GM18873 (cell line): ENCODE results near the gene PLSCR1.
"Not testable (repeated sequence)": the region's sequence is repeated elsewhere in the genome, so short reads cannot be mapped to it uniquely, and the experiment has no call there.

Experiments used
- ATAC-seq: cut with Tn5 transposase; IDR thresholded peaks from one replicate; pipeline ENCODE4 v1.9.1; 2021; ENCODE audit warnings: mild to moderate bottlenecking, moderate library complexity, moderate number of reproducible peaks; ENCODE audit not compliant: unreplicated experiment, low FRiP score

The PLSCR1 gene

GRCh38 chr3:146519810-146520209, 24.6 kb downstream of the PLSCR1 start:
- ATAC-seq: no peak

- ATAC-seq: no peak
Measured at GRCh38 chr3:146517684-146518435, 26.5 kb downstream of the PLSCR1 start.

DNA sequence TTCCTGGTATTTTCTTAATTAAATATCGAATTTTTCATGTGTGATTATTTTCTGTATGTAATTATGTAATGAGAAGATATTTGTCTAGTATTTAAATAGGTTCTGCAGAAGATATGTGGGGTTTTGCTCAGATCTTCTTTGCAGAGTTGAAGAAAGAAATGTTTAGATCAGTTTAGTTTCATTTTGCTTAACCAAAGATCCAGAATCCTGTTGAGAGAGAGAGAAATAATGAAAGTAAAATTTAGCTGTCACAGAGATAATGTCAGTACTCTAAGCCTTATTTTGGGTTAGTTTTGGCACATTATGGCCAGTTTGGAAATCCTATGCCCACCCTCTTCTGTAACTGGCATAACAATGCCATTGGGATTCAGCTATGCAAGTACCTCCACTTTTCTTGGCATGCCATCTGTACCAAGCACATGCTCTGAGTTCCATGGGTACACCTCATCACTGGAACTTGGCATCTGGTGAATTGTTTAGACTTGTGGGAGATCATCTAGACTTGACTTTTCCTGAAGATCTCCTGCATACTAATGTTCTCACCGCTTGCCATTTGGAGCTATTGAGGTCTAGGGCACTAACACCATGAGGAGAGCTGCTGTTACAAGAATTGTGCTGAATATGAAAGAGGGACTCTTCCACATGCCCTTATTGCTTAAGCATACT, 30.9 kb downstream of the PLSCR1 start:
- no peak for ATAC-seq

DNA sequence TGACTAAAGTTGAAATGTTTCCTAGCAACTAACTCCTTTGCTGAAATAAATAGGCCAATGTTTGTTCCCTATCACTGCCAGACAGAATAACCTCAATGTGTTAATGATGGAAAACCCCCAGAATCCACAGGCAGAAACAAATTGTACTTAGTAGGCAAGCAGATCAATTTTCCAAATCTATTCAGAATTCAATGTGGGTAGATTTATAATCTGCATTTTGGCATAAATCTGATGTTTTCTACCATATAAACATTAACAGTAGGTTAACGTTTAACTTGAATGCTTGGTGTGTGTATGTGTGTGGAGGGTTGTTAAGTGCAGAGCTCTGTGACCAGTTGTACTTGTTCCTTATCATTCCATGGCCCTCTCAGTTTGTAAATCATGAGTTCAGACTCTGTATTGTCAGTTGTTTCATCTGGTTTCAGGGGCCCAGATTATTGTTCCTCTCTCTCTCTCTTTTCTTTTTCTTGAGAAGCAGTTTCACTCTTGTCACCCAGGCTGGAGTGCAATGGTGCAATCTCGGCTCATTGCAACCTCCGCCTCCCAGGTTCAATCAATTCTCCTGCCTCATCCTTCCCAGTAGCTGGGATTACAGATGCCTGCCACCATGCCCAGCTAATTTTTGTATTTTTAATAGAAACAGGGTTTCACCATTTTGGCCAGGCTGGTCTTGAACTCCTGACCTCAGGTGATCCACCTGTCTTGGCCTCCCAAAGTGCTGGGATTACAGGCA, 32.8 kb downstream of the PLSCR1 start:
- no peak for ATAC-seq

DNA sequence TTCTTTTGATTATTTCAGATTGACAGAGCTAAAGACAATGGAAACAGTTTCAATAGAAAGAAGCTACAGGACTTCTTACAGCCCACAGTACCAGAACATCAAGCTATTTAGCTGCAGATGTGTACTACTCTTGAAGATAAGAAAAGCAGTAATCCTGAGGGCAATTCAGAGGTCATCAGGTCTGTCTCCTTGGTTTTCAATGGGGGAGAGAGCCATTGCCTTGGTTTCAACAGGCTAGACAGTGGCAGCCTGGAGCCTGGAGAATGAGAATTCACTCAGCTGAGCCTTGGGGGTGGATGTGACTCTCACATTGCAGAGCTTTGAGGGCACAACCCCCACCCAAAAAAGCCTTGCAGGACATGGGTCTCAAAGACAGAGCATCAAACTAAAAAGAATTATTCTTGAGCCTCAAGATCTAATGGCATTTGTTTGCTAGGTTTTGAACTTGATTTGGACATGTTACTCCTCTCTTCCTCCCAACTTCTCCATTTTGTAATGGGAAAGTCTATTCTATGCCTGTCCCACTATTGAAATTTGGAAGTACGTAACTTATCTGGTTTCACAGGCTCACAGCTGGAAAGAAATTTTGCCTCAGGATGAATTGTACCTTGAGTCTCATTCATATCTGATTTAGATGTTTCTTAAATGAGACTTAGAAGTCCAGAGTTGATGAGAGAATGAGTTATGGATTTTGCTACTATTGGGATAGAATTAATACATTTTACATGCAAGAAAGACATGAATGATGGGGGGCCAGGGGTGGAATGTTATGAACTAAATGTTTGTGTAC, 36.9 kb downstream of the PLSCR1 start:
- no peak for ATAC-seq

GRCh38 chr3:146505516-146505915, 38.9 kb downstream of the PLSCR1 start:
- ATAC-seq: no peak

GRCh38 chr3:146504498-146505197, 39.8 kb downstream of the PLSCR1 start:
- no peak for ATAC-seq

DNA sequence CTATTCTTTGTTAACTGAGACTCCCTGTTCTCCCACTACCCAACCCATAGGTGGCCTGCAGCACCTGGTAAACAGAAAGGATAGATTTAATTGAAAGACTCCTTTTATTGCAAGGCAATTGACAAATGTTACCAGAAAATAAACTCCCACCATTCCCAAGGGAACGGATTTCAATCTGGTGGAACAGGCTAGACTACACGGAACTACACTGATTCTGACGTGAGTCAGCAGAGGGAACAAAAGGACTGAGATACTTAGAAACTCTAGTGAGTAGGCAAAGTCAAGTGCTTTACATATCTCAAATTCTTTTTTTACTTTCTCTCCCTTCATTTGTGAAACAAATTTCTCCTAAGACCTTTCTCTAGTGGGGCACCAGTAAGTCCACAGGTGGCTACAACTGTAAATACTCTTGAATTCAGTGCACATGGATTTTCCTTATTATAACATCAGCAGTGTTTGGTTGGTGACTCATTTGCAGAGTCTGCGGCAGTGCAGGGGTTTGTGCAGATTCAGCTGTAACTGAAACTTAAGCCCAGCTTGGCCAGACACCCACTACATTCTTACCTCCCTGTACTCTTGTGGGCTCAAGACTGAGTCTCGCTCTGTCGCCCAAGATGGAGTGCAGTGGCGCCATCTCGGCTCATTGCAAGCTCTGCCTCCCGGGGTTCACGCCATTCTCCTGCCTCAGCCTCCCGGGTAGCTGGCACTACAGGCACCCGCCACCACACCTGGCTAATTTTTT, 40.8 kb downstream of the PLSCR1 start:
- peak; percentile 97 for ATAC-seq

DNA sequence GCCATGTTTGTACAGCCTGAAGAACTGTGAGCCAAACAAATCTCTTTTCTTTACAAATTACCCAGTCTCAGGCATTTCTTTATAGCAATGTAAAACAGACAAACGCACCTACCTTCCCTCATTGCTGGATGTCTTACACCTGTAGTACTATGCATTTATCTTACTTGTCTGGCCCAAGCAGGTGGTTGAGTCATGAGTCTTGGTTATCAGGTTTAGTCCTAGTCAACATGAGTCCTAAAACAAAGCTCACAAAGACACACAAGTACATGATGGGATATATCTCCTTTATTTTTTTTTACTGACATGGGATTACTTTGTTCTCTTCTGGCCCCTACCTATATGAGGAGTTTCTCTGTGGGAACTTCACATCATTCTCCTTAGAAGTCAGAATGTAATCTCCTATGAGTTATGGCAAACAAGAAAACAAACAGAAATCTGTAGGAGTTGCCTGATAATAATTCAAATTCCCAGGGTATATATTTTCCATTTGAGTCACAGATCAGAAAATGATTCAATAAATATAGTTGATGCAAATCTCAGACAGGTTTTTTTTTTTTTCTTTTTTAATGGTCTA, 41.4 kb downstream of the PLSCR1 start:
- ATAC-seq: no peak

GRCh38 chr3:146501752-146502151, 42.7 kb downstream of the PLSCR1 start:
- ATAC-seq: no peak

GRCh38 chr3:146499701-146500100, 44.7 kb downstream of the PLSCR1 start:
- ATAC-seq: no peak

GRCh38 chr3:146498002-146498736, 46.2 kb downstream of the PLSCR1 start:
- ATAC-seq: no peak

- not testable (repeated sequence) for ATAC-seq
Measured at GRCh38 chr3:146497145-146497843, 47.1 kb downstream of the PLSCR1 start.

- ATAC-seq: no peak
Measured at GRCh38 chr3:146496726-146497125, 47.7 kb downstream of the PLSCR1 start.

DNA sequence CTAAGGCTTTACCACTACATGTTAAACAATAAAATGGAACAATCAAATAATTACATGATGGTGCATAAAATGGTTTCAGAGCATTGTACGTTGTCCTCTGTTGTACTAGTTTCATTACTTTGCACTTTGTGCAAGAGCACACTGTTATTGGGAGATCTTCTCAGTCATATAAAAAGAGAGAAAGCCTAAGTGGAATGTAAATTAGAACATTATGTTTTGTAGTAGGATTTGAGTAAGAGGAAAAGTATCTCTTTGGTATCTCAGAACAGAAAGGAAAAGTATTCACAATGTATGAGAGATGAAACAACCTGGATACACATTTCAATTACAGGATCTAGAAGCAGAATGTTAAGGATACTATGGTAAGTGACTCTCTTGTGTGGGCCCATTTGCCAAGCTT, 48.2 kb downstream of the PLSCR1 start:
- ATAC-seq: no peak

DNA sequence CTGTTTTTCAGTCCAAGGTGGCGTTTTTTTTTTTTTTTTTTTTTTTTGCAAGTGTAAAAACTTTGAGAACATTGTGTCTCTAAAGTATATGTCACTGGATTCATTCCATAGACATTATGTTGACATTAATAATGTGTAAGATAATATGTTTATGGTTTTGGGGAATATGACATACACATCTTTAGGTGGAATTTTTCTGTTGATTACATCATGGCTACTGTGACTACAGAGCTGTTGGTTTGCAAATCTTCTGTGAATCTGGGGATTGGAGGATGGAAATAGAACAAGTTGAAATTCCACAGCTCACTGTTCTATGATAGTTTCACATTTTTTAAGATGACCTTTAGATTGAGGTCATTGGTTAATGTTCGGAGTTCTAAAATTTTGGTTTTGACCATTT, 50.6 kb downstream of the PLSCR1 start:
- ATAC-seq: no peak

DNA sequence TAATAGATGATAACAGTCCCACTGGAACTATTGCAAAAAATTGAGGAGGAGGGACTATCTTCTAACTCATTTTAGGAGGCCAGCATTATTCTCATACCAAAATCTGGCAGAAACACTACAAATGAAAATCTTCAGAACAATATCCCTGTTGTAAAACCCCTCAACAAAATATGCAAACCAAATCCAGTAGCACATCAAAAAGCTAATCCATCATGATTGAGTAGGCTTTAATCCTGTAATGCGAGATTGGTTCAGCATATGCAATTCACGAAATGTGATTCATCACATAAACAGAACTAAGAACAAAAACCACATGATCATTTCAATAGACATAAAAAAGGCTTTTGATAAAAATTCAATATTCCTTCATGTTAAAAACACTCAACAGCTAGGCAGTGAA, 51.2 kb downstream of the PLSCR1 start:
- ATAC-seq: no peak

GRCh38 chr3:146491303-146491702, 53.1 kb downstream of the PLSCR1 start:
- ATAC-seq: no peak
